Caco-2 (cell line): ENCODE data around the gene TCF7L1. TPM values are rescaled to one million over a fixed set of nuclear protein-coding genes. Genes with fewer than 3 reads are reported as not detected.

Source experiments
- BruUV-seq: library from RNA; stranded (reverse); fragments of 400-500 nt; replicated peaks from 2 replicates; lab custom pipeline; 2021; lab: Mats Ljungman, UMichigan
- CTCF ChIA-PET: fragments of 300-600 bp; sonication (Branson Sonifier 250); formaldehyde crosslinking; loops from one replicate; lab custom pipeline; 2022; ENCODE audit warnings: antibody characterized with exemption; lab: Charles Lee
- POLR2A ChIA-PET: fragments of 300-600 bp; sonication (Branson Sonifier 250); formaldehyde crosslinking; loops from one replicate; lab custom pipeline; 2022; ENCODE audit warnings: antibody characterized with exemption; lab: Charles Lee
- DNase-seq, 2 experiments: peaks; one replicate each; pipeline versions ENCODE4 v3.0.0 to v3.0.0-alpha.2; 2020 to 2022
- H3K27me3 ChIP-seq: replicated peaks from 2 replicates; pipeline ENCODE4 v1.6.0; 2011; ENCODE audit warnings: low read length; ENCODE audit not compliant: control insufficient read depth, insufficient read depth
- H3K36me3 ChIP-seq: 2 replicates; pipeline ENCODE4 v1.5.1; 2011; ENCODE audit warnings: low read length; ENCODE audit not compliant: control insufficient read depth, insufficient read depth
- H3K4me1 ChIP-seq: fragments of 250-450 bp; sonication (Bioruptor Pico); 2 replicates; pipeline ENCODE4 v1.5.1; 2020; ENCODE audit warnings: mild to moderate bottlenecking
- H3K4me3 ChIP-seq: 2 replicates; pipeline ENCODE4 v1.5.1; 2011; ENCODE audit warnings: low read depth, mild to moderate bottlenecking, control low read depth, low read length
- H3K9me3 ChIP-seq: fragments of 250-450 bp; sonication (Bioruptor Pico); 2 replicates; pipeline ENCODE4 v1.5.1; 2020; ENCODE audit warnings: mild to moderate bottlenecking, moderate library complexity
- H3K27ac Mint-ChIP-seq: one replicate; pipeline ENCODE4 v1.8.0; 2022; ENCODE audit warnings: mixed read lengths; ENCODE audit not compliant: unreplicated experiment
- H3K27me3 Mint-ChIP-seq: one replicate; pipeline ENCODE4 v1.8.0; 2022; ENCODE audit warnings: mixed read lengths; ENCODE audit not compliant: insufficient read depth, unreplicated experiment
- H3K36me3 Mint-ChIP-seq: one replicate; pipeline ENCODE4 v1.8.0; 2022; ENCODE audit warnings: mild to moderate bottlenecking, mixed read lengths; ENCODE audit not compliant: insufficient read depth, unreplicated experiment
- H3K4me1 Mint-ChIP-seq: one replicate; pipeline ENCODE4 v1.8.0; 2022; ENCODE audit warnings: low read depth, mixed read lengths; ENCODE audit not compliant: unreplicated experiment
- H3K4me3 Mint-ChIP-seq: one replicate; pipeline ENCODE4 v1.8.0; 2022; ENCODE audit warnings: mild to moderate bottlenecking, moderate library complexity, mixed read lengths; ENCODE audit not compliant: unreplicated experiment
- H3K9me3 Mint-ChIP-seq: one replicate; pipeline ENCODE4 v1.8.0; 2022; ENCODE audit warnings: mixed read lengths; ENCODE audit not compliant: unreplicated experiment
- intact Hi-C: fragments of 100-400 bp; cut with micrococcal nuclease; formaldehyde crosslinking; loops from one replicate; pipeline ENCODE4 v1.10.0; 2022; ENCODE audit not compliant: unreplicated experiment
- total RNA-seq: library from RNA; stranded (reverse); gene quantifications from 2 replicates; pipeline ENCODE4 v1.2.3, GENCODE V29; 2022
- TF ChIP-seq, protein P1 (sequence below), 2 experiments: fragments of 200-600 bp in 1 of 2; IDR thresholded peaks; 1 replicate in 1 of 2; 2 replicates in 1 of 2; pipeline versions ENCODE4 v1.5.1 to v1.8.0; 2011 to 2022; ENCODE audit warnings: antibody characterized with exemption in 1 of 2, control low read depth in 1 of 2, inconsistent platforms in 1 of 2, low read depth in 1 of 2, low read length in 1 of 2, mild to moderate bottlenecking in 1 of 2, moderate library complexity in 1 of 2; ENCODE audit not compliant: insufficient read depth in 1 of 2, severe bottlenecking in 1 of 2, unreplicated experiment in 1 of 2

The TCF7L1 gene
- total RNA-seq, 1 experiment from 2014 or later: 29.0 TPM

GRCh38 chr2:85188852-85189251 lies 55.7 kb downstream of the TCF7L1 start:
- intact Hi-C loops: loop anchor here (1.0 to 5.0 kb wide), 3 partner anchors 43 to 96 kb away; no protein-coding TSS in a partner anchor

GRCh38 chr2:85189606-85190270 lies 56.5 kb downstream of the TCF7L1 start:
- Histone ChIP-seq H3K36me3 (no peaks in the 10 kb centered on the region), H3K4me3 (no peak overlapping the region), H3K27me3 (no peaks in the 10 kb centered on the region), H3K9me3 (no peaks in the 10 kb centered on the region), H3K4me1 (peaks cover 48% of the 10 kb centered on the region)
- TF ChIP-seq, protein P1, sequence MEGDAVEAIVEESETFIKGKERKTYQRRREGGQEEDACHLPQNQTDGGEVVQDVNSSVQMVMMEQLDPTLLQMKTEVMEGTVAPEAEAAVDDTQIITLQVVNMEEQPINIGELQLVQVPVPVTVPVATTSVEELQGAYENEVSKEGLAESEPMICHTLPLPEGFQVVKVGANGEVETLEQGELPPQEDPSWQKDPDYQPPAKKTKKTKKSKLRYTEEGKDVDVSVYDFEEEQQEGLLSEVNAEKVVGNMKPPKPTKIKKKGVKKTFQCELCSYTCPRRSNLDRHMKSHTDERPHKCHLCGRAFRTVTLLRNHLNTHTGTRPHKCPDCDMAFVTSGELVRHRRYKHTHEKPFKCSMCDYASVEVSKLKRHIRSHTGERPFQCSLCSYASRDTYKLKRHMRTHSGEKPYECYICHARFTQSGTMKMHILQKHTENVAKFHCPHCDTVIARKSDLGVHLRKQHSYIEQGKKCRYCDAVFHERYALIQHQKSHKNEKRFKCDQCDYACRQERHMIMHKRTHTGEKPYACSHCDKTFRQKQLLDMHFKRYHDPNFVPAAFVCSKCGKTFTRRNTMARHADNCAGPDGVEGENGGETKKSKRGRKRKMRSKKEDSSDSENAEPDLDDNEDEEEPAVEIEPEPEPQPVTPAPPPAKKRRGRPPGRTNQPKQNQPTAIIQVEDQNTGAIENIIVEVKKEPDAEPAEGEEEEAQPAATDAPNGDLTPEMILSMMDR (IDR thresholded peaks at IDR 0.05; ENCODE audit: insufficient read depth in 1 of 2, low read depth in 1 of 2, low read length in 1 of 2, severe bottlenecking in 1 of 2, unreplicated experiment in 1 of 2): peak in 1 of 2 experiments; percentile 1
- intact Hi-C loops: loop anchor here (1.0 to 5.0 kb wide), 6 partner anchors 43 to 96 kb away; no protein-coding TSS in a partner anchor
- Mint-ChIP-seq H3K4me3 (peak overlapping the region; percentile 3), H3K4me1 (peaks cover 29% of the 10 kb centered on the region), H3K27me3 (no peaks in the 10 kb centered on the region), H3K36me3 (no peaks in the 10 kb centered on the region), H3K9me3 (no peaks in the 10 kb centered on the region), H3K27ac (peak overlapping the region; percentile 68)
- POLR2A ChIA-PET: interaction anchor here (0.9 kb wide), 1 partner anchor 66 kb away, joined by 5 read pairs; no protein-coding TSS in a partner anchor
- BruUV-seq: no TSS peak
- CTCF ChIA-PET: interaction anchor here (1.2 to 1.4 kb wide), 2 partner anchors 46 to 123 kb away, joined by 4 read pairs; no protein-coding TSS in a partner anchor
- DNase-seq: peak; percentile 81 to 84

More at GRCh38 chr2:85188852-85189251, 55.7 kb downstream of the TCF7L1 start:
- Histone ChIP-seq H3K27me3 (no peaks in the 10 kb centered on the region), H3K36me3 (no peaks in the 10 kb centered on the region), H3K9me3 (no peaks in the 10 kb centered on the region), H3K4me1 (peaks cover 48% of the 10 kb centered on the region), H3K4me3 (no peak overlapping the region)
- H3K27me3 Mint-ChIP-seq: no peaks in the 10 kb centered on the region
- H3K4me1 Mint-ChIP-seq: peaks cover 29% of the 10 kb centered on the region
- CTCF ChIA-PET: no interaction called here
- peak in 1 of 2 experiments; percentile 32 for DNase-seq
- no peak overlapping the region for H3K27ac Mint-ChIP-seq
- POLR2A ChIA-PET: no interaction called here
- H3K9me3 Mint-ChIP-seq: no peaks in the 10 kb centered on the region
- no peak overlapping the region for H3K4me3 Mint-ChIP-seq
- BruUV-seq: no TSS peak
- TF ChIP-seq, protein P1 (IDR thresholded peaks at IDR 0.05; ENCODE audit: insufficient read depth in 1 of 2, low read depth in 1 of 2, low read length in 1 of 2, severe bottlenecking in 1 of 2, unreplicated experiment in 1 of 2): no peak
- peaks cover 4% of the 10 kb centered on the region for H3K36me3 Mint-ChIP-seq

- POLR2A ChIA-PET: no interaction called here
- H3K4me3 Mint-ChIP-seq: no peak overlapping the region
- intact Hi-C loops: no loop called here
- H3K4me1 Mint-ChIP-seq: peaks cover 29% of the 10 kb centered on the region
- TF ChIP-seq, protein P1 (IDR thresholded peaks at IDR 0.05; ENCODE audit: insufficient read depth in 1 of 2, low read depth in 1 of 2, low read length in 1 of 2, severe bottlenecking in 1 of 2, unreplicated experiment in 1 of 2): no peak
- CTCF ChIA-PET: interaction anchor here (0.6 to 1.4 kb wide), 3 partner anchors 31 to 1884 kb away, joined by 3 to 11 read pairs (median 4); no protein-coding TSS in a partner anchor
- no TSS peak for BruUV-seq
- Histone ChIP-seq H3K27me3 (no peaks in the 10 kb centered on the region), H3K9me3 (no peaks in the 10 kb centered on the region), H3K4me1 (peaks cover 48% of the 10 kb centered on the region), H3K36me3 (no peaks in the 10 kb centered on the region), H3K4me3 (no peak overlapping the region)
- H3K27ac Mint-ChIP-seq: no peak overlapping the region
- no peaks in the 10 kb centered on the region for H3K27me3 Mint-ChIP-seq
- no peak for DNase-seq
- no peaks in the 10 kb centered on the region for H3K9me3 Mint-ChIP-seq
- no peaks in the 10 kb centered on the region for H3K36me3 Mint-ChIP-seq
Measured at GRCh38 chr2:85191157-85191556, 58.0 kb downstream of the TCF7L1 start.
